ENCODE data around the gene ARHGEF12.

- TF ChIP-seq CTCF (IDR thresholded peaks at IDR 0.05) (no peak), EP300 (IDR thresholded peaks at IDR 0.05) (no peak), POLR2A (IDR thresholded peaks at IDR 0.05) (no peak)
These were observed 68.3 kb downstream of the ARHGEF12 start for GRCh38 chr11:120404495-120404894.
